ENCODE measurements around the gene ERP44.

DNA sequence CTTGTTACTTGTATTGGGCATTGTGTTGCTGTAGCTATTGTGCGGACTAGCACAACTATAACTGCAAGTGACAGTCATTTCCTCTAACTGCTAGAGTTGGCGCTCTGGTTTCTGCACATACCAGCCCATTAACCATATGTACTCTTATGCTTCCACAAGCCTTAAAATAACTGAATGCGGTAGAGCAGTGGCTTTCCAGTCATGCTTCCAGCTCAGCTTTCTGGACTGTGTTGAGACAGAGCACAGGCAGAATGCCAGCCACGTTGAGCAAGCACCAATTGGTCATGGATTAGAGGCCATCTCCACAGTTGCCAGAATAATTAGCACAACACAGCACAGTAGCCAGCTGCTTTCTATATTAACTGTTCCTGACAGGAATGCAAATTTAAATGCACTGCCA is 12.4 kb upstream of the ERP44 start:
- no peak for TF ChIP-seq EZH2phosphoT487 (IDR thresholded peaks at IDR 0.05; ENCODE audit: borderline replicate concordance, low read length)
- TF ChIP-seq, protein P1, sequence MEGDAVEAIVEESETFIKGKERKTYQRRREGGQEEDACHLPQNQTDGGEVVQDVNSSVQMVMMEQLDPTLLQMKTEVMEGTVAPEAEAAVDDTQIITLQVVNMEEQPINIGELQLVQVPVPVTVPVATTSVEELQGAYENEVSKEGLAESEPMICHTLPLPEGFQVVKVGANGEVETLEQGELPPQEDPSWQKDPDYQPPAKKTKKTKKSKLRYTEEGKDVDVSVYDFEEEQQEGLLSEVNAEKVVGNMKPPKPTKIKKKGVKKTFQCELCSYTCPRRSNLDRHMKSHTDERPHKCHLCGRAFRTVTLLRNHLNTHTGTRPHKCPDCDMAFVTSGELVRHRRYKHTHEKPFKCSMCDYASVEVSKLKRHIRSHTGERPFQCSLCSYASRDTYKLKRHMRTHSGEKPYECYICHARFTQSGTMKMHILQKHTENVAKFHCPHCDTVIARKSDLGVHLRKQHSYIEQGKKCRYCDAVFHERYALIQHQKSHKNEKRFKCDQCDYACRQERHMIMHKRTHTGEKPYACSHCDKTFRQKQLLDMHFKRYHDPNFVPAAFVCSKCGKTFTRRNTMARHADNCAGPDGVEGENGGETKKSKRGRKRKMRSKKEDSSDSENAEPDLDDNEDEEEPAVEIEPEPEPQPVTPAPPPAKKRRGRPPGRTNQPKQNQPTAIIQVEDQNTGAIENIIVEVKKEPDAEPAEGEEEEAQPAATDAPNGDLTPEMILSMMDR (IDR thresholded peaks at IDR 0.05; ENCODE audit: low read depth, low read length, poor library complexity, severe bottlenecking): no peak

Measured in DOHH2 (cell line).